GM19043 (cell line): ENCODE measurements around the gene VAC14.
"Not testable (repeated sequence)": the region's sequence is repeated elsewhere in the genome, so short reads cannot be mapped to it uniquely, and the experiment has no call there.

Experiments used
- ATAC-seq: cut with Tn5 transposase; IDR thresholded peaks from one replicate; pipeline ENCODE4 v1.9.1; 2021; ENCODE audit warnings: low read depth; ENCODE audit not compliant: unreplicated experiment

Gene VAC14

GRCh38 chr16:70670938-70671337, 130.0 kb downstream of the VAC14 start:
- not testable (repeated sequence) for ATAC-seq

- ATAC-seq, result no peak
Observed at GRCh38 chr16:70670175-70670574, 130.8 kb downstream of the VAC14 start.

DNA sequence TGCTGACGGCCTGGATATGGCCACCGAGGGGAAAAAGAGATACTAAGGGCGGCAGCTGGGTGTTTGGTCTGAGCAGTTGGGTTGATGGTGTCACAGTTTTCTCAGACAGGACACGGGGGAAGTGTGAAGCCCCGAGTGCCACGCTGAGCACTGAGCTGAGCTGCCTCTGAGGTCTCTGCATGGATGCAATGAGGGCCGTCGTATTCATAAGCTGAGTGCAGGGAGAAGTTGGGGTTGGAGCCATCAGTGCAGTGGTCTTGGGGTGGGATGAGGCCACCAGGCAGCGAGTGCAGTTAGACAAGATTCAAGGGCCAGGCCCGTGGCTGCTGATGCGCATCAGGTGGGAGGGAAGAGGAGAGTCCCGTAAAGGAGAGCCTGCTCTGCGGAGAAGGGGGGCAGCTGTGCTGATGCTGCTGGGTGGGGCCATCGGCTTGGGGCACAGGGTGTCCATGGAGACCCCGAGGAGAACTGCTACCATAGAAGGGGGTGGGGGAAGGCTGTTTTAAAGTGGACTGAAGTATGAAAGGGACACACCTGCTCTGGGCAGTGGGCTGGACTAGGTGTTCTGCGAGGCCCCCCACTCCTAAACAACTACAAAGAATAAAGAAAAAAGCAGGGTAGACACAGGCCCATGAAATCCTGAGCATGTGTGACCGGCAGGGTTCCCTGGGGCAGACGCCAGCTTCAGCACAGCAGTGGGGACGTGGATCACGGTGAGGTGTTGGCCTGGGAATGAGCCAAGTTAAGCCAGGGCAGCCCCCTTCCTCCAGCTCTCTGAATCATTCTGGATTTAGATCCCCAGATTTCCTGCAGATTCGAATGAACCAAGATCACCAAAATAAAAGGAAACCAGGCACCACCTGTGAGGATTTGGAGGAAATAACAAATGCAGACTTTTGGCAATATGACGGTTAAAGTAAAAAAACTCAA, 134.9 kb downstream of the VAC14 start:
- no peak for ATAC-seq

DNA sequence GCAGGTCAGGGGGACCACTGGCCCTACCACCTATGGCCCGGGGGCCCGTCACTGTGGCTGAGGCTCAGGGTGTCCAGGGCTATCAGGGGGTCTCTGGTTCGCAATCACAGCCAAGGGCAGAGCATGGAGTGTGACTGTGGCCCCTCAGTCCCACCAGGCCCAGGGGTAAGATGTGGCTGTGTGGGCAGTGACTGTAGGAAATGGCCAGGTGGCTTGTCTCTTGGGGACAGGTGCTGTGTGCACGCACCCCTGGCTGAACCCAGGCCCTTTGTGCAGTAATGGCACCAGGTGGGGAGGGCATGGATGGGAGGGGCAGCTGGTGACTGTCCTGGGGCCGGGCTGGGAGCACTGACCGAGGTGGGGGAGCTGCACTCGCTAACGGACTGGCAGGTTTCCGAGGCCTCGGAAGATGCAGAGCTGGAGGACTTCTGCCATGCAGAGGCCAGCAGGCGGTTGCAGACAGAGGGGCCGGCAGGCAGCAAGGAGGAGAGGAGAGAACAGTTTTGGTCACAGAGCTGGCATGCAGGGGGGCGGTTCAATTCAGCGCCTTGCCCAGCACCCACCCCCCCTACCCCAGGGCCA, 135.8 kb downstream of the VAC14 start:
- ATAC-seq, result no peak

- ATAC-seq, result no peak
Observed at GRCh38 chr16:70664325-70665112, 136.4 kb downstream of the VAC14 start.

DNA sequence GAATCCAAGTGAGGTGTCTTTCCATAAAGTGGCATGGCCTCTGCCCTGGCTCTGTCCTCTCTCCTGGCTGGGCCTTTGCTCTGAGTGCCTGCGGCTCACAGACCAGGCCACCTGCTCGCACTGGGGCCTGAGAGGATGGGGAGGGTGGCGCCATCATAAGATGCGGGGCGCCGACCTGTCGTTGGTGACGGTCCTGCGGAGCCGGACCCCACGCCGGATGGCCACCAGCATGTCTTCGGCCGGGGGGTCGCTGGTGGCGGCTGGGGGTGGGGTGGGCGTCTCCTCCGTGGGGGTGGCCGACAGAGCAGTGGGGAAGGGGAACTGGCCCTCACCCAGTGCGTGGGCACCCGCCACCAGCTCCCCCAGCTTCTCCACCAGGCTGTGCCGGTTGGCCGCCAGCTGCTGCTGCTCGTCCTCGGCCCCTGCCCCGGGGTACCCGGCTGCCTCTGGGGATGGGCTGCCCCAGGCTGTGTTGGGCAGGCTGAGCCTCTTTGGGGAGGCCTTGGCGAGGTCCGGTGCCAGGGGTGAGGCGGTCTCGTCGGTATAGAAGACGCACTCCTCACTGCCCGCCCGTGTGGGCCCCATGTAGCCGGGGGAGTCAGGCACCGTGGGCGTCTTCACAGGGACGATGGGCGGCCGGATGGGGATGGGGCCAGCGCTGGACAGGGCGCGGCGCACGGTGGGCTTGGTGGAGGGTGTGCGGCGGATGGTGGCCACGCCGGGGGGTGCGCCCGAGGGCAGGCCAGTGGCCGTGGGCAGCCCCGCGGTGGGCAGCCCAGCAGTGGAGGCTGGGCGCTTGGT, 137.2 kb downstream of the VAC14 start:
- no peak for ATAC-seq

DNA sequence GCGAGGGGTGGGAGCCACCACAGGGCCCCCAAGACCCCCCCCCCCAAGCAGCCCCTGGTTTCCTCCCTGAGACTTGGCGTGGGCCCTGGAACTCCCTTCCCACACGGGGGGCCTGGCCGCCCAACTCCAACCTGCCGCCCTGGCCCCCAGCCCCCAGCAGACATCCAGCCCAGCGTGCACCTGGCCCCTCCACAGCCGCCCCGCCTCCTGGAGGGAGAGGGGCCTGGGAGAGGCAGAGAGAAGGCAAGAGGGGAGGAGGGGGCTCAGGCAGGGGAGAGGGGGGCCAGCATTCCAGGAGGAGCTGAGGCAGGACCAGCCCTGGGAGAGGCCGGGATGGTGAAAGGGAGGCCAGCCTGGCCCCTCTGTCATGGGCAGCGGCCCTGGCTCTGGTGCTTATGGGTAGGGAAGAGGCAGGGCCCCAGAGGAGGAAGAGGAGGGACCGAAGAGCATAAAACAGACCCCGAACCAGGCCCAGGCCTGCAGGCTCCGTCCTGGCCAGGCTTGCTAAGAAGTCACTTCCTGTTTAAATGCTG, 137.9 kb downstream of the VAC14 start:
- ATAC-seq, result no peak

- ATAC-seq, result no peak
Observed at GRCh38 chr16:70661918-70662641, 138.9 kb downstream of the VAC14 start.

- no peak for ATAC-seq
Observed at GRCh38 chr16:70661534-70661917, 139.4 kb downstream of the VAC14 start.

DNA sequence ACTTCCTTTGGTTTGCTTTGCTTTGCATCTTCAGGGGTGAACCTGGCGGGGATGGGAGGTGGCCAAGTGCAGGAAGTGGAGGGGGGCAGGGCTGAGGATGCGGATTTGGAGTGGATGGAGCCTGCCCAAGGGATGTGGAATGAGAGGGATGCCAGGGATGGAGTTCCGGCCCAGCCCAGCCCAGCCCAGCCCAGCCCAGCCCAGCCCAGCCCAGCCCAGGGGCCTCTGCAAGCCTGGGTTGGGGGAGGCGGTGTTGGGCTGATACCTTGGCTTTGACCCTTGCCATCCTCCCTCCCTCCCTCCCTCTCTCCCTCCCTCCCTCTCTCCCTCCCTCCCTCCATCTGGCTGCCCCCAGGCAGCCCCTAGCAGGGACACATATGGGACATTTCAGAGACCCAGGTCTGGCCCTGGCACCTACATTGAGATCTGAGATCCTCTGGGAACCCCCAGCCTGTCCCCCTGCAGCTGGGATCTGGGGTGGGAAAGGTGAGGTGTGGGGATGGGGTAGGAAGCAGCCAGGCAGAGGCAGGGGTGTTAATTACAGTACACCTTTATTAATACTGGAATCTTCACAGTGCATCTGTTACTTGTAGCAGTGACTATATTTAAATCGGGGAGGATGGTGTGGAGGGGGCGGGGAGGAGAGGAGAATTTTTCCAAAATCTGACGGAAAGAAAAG, 140.1 kb downstream of the VAC14 start:
- ATAC-seq, result no peak

DNA sequence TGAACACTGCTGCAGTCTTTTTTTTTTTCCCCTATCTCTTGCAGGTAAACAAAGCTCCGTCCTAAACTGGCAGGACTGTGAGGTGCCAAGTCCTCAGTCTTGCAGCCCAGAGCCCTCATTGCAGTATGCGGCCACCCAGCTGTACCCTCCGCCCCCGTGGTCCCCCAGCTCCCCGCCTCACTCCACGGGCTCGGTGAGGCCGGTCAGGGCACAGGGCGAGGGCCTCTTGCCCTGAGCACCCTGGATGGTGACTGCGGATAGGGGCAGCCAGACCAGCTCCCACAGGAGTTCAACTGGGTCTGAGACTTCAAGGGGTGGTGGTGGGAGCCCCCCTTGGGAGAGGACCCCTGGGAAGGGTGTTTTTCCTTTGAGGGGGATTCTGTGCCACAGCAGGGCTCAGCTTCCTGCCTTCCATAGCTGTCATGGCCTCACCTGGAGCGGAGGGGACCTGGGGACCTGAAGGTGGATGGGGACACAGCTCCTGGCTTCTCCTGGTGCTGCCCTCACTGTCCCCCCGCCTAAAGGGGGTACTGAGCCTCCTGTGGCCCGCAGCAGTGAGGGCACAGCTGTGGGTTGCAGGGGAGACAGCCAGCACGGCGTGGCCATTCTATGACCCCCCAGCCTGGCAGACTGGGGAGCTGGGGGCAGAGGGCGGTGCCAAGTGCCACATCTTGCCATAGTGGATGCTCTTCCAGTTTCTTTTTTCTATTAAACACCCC, 140.8 kb downstream of the VAC14 start:
- no peak for ATAC-seq

- ATAC-seq, result no peak
Observed at GRCh38 chr16:70659546-70659945, 141.4 kb downstream of the VAC14 start.

DNA sequence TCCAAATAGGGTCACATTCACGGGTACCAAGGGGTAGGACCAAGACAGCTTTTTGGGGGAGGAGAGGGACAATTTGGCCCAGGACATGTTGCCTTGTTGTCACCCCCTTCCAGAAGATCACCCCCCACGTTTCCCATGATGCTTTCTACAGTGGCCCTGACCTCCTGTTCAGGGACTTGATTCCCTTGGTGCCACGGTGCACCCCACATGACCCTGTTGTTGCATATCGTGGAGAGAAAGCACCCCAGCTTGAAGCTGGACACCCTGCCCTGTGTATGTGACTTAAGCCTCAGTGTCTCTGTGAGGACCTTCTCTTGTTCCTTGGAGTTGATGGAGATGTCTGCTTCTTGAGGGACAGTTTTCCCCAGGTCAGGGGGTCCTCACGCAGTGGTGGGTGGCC, 142.0 kb downstream of the VAC14 start:
- ATAC-seq, result no peak

DNA sequence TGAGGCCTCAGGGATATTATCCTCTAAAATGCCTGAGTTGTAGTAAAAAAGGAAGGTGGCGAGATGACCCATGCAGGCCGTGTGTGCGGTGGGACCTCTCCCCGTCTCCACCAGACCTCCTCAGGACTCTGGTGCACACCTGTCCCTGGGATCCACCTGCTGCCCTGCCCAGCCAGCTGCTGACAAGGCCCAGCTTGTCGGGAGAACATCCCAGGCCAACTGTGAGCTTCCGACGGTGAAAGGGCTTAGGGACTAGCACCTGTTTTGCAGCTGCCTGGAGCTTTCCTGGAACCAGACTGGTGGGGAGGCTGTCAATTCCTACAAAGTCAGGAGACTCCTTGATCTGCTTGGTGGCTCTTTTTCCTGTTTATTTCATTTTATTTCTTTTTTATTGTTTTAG, 143.0 kb downstream of the VAC14 start:
- ATAC-seq, result no peak

- no peak for ATAC-seq
Observed at GRCh38 chr16:70656712-70657263, 144.2 kb downstream of the VAC14 start.

DNA sequence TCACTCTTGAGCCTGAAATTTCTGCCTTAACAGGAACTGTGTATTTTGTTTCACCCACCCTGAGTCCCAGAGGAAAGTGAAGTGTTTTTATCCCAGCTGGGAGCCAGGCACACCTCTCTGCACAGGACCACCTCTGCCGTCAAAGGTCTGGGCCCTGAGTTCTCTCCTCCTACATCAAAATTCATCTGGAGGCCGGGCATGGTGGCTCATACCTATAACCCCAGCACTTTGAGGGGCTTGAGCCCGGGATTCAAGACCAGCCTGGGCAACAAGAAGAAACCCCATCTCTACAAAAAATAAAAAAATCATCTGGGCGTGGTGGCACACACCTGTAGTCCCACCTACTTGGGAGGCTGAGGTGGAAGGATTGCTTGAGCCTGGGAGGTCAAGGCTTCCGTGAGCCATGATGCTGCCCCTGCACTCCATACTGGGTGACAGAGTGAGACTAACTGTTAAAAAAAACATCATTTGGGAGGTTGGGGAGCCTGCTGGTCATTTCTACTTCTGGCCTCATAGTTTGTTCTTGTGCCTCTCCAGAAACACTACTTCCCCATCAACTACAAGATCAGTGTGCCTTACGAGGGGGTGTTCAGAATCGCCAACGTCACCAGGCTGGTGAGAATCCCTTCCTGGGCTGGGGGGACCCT, 144.8 kb downstream of the VAC14 start:
- no peak for ATAC-seq
